ENCODE data around the gene TIMM23. TPM values are rescaled to one million over a fixed set of nuclear protein-coding genes. Genes with fewer than 3 reads are reported as not detected.

The TIMM23 gene
- total and polyA plus RNA-seq, 2 donors (not counting 3 experiments of a cell fraction or from before 2014, with no cell fraction given): 78.1 to 94.6 TPM

GRCh38 chr10:46024948-46025347 is 52.7 kb downstream of the TIMM23 start:
- CTCF ChIA-PET: no interaction called here
- FAIRE-seq: no peak
- Histone ChIP-seq H3K4me3 (replicated peaks in 1 of 3; ENCODE audit: insufficient read depth in 1 of 3, low read depth in 1 of 3, low read length in 3 of 3) (no peak overlapping the region), H3K36me3 (ENCODE audit: control insufficient read depth in 2 of 2, extremely low read depth in 1 of 2, insufficient read depth in 2 of 2, low read length in 2 of 2) (peaks cover 2 to 3% of the 10 kb centered on the region in 2 experiments), H3K27ac (ENCODE audit: insufficient read depth, low read depth, low read length) (no peak overlapping the region), H4K20me1 (replicated peaks; ENCODE audit: control insufficient read depth, extremely low read depth, insufficient read depth, low read length) (peaks cover 2% of the 10 kb centered on the region), H3K27me3 (ENCODE audit: control insufficient read depth in 2 of 2, insufficient read depth in 2 of 2, low read length in 2 of 2) (no peaks in the 10 kb centered on the region), H3K4me1 (ENCODE audit: control insufficient read depth, extremely low read depth, insufficient read depth, low read length) (peaks cover 46% of the 10 kb centered on the region), H3K9me3 (replicated peaks; ENCODE audit: control insufficient read depth, insufficient read depth, low read length) (no peaks in the 10 kb centered on the region), H3K9ac (replicated peaks; ENCODE audit: extremely low read depth, insufficient read depth, low read length) (no peak overlapping the region), H3K4me2 (ENCODE audit: insufficient read depth, low read length) (no peak overlapping the region), H3K79me2 (ENCODE audit: control insufficient read depth, insufficient read depth, low read length) (peaks cover 95% of the 10 kb centered on the region), H2AFZ (ENCODE audit: low read depth, low read length) (no peak overlapping the region), H3K9me1 (replicated peaks; ENCODE audit: control insufficient read depth, extremely low read depth, insufficient read depth, low read length) (no peaks in the 10 kb centered on the region)
- DNase-seq (ENCODE audit: low read depth, low spot score): no peak
- POLR2A ChIA-PET: no interaction called here
- dilution Hi-C loops (cut with MboI; ENCODE audit: extremely low pct_ligation_motif_present, low sequenced_read_pairs): no loop called here
- no peak for TF ChIP-seq MYC (IDR thresholded peaks at IDR 0.05; ENCODE audit: low read depth, low read length)
- TF ChIP-seq EZH2 (IDR thresholded peaks at IDR 0.05; ENCODE audit: borderline replicate concordance, low read depth, low read length, severe bottlenecking): no peak
- no peak for TF ChIP-seq CTCF (IDR thresholded peaks at IDR 0.05; ENCODE audit: extremely low read depth in 1 of 2, insufficient read depth in 1 of 2, low read depth in 1 of 2, low read length in 2 of 2)
- TF ChIP-seq POLR2AphosphoS5 (IDR thresholded peaks at IDR 0.05; ENCODE audit: insufficient read depth, low read depth, low read length): no peak
- TF ChIP-seq POLR2A (IDR thresholded peaks at IDR 0.05; ENCODE audit: low read depth, low read length): no peak
- TF ChIP-seq JUN (IDR thresholded peaks at IDR 0.05; ENCODE audit: borderline replicate concordance, insufficient read depth, insufficient read length, low read depth): no peak
- intact Hi-C loops (cut with micrococcal nuclease): loop anchor here (5.0 to 10.0 kb wide), 2 partner anchors 53 to 1020 kb away; partner anchors contain the start of genes TIMM23 and ZNF22
- BruUV-seq (replicated peaks): no TSS peak

- Histone ChIP-seq H2AFZ (ENCODE audit: low read depth, low read length) (no peak overlapping the region), H3K4me1 (ENCODE audit: control insufficient read depth, extremely low read depth, insufficient read depth, low read length) (peaks cover 42% of the 10 kb centered on the region), H3K36me3 (ENCODE audit: control insufficient read depth in 2 of 2, extremely low read depth in 1 of 2, insufficient read depth in 2 of 2, low read length in 2 of 2) (peaks cover 2 to 3% of the 10 kb centered on the region in 2 experiments), H3K9me1 (replicated peaks; ENCODE audit: control insufficient read depth, extremely low read depth, insufficient read depth, low read length) (no peaks in the 10 kb centered on the region), H3K9me3 (replicated peaks; ENCODE audit: control insufficient read depth, insufficient read depth, low read length) (no peaks in the 10 kb centered on the region), H3K27ac (ENCODE audit: insufficient read depth, low read depth, low read length) (no peak overlapping the region), H3K27me3 (ENCODE audit: control insufficient read depth in 2 of 2, insufficient read depth in 2 of 2, low read length in 2 of 2) (no peaks in the 10 kb centered on the region), H4K20me1 (replicated peaks; ENCODE audit: control insufficient read depth, extremely low read depth, insufficient read depth, low read length) (peaks cover 2% of the 10 kb centered on the region), H3K4me2 (ENCODE audit: insufficient read depth, low read length) (no peak overlapping the region), H3K9ac (replicated peaks; ENCODE audit: extremely low read depth, insufficient read depth, low read length) (no peak overlapping the region), H3K79me2 (ENCODE audit: control insufficient read depth, insufficient read depth, low read length) (peaks cover 92% of the 10 kb centered on the region), H3K4me3 (replicated peaks in 1 of 3; ENCODE audit: insufficient read depth in 1 of 3, low read depth in 1 of 3, low read length in 3 of 3) (no peak overlapping the region)
- no peak for FAIRE-seq
- dilution Hi-C loops (cut with MboI; ENCODE audit: extremely low pct_ligation_motif_present, low sequenced_read_pairs) (no loop called here), intact Hi-C loops (cut with micrococcal nuclease) (loop anchor here (10.0 kb wide), 1 partner anchor 1021 kb away; the partner anchor contains the start of gene ZNF22)
- TF ChIP-seq FOS (IDR thresholded peaks at IDR 0.05; ENCODE audit: borderline replicate concordance, insufficient read depth, low read length) (no peak), MAX (IDR thresholded peaks at IDR 0.05; ENCODE audit: insufficient read depth, insufficient read length) (no peak), EZH2 (IDR thresholded peaks at IDR 0.05; ENCODE audit: borderline replicate concordance, low read depth, low read length, severe bottlenecking) (no peak), GATA2 (IDR thresholded peaks at IDR 0.05; ENCODE audit: insufficient read depth, insufficient read length, low read depth, low read length) (no peak), POLR2AphosphoS5 (IDR thresholded peaks at IDR 0.05; ENCODE audit: insufficient read depth, low read depth, low read length) (no peak), JUN (IDR thresholded peaks at IDR 0.05; ENCODE audit: borderline replicate concordance, insufficient read depth, insufficient read length, low read depth) (no peak), MYC (IDR thresholded peaks at IDR 0.05; ENCODE audit: low read depth, low read length) (no peak), CTCF (IDR thresholded peaks at IDR 0.05; ENCODE audit: extremely low read depth in 1 of 2, insufficient read depth in 1 of 2, low read depth in 1 of 2, low read length in 2 of 2) (no peak), POLR2A (IDR thresholded peaks at IDR 0.05; ENCODE audit: low read depth, low read length) (no peak)
- no peak for DNase-seq (ENCODE audit: low read depth, low spot score)
- CTCF ChIA-PET: no interaction called here
- POLR2A ChIA-PET: no interaction called here
- BruUV-seq (replicated peaks): no TSS peak
These were observed 53.1 kb downstream of the TIMM23 start for GRCh38 chr10:46025406-46025805.

All from endothelial cell of umbilical vein (primary cell).